Glomerular endothelial cell (primary cell): ENCODE measurements around the gene GALNT18. TPM values are rescaled to one million over a fixed set of nuclear protein-coding genes. Genes with fewer than 3 reads are reported as not detected.

Experiments used
- DNase-seq: peaks from one replicate; pipeline ENCODE4 v3.0.0-alpha.2; 2011; ENCODE audit warnings: low read depth, low spot score; ENCODE audit errors: extremely low read depth
- total RNA-seq: library from RNA; depleted of rRNA; stranded (reverse); fragments of >200 nt; gene quantifications from 2 replicates; pipeline ENCODE4 v1.2.3, GENCODE V29; 2015

GALNT18 gene
- total RNA-seq = 21.4 and 101 TPM in 2 replicates

GRCh38 chr11:11621573-11622339, at the start of gene GALNT18:
Gene GALNT18, minus strand, starts transcription at chr11:11622005.
- peak; percentile 14 for DNase-seq

GRCh38 chr11:11670574-11670973, 48.8 kb upstream of the GALNT18 start:
- DNase-seq = no peak

- no peak for DNase-seq
Measured at GRCh38 chr11:11669233-11669846, 47.5 kb upstream of the GALNT18 start.

- no peak for DNase-seq
Measured at GRCh38 chr11:11668781-11669180, 47.0 kb upstream of the GALNT18 start.

DNA sequence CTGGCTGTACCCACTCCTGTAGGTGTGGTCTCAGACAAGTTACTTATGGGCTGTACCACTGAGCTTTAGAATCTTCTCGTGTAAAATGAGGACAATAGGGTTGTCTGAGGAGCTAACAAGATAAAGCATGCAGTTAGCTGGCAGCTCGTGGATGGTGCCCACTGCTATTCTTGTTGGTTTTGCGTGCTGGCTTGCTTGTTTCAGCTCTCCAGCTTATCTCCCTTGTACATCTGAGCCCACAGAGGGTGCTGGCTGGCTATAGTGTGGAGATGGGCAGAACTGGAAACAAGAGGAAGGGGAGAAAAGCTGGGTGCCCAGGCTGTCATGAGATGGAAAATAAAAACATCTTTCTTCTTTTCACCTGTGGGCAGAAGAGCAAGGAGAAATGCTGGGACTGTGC, 46.5 kb upstream of the GALNT18 start:
- DNase-seq = no peak

- no peak for DNase-seq
Measured at GRCh38 chr11:11667056-11667455, 45.3 kb upstream of the GALNT18 start.

- DNase-seq = no peak
Measured at GRCh38 chr11:11665407-11665806, 43.6 kb upstream of the GALNT18 start.

DNA sequence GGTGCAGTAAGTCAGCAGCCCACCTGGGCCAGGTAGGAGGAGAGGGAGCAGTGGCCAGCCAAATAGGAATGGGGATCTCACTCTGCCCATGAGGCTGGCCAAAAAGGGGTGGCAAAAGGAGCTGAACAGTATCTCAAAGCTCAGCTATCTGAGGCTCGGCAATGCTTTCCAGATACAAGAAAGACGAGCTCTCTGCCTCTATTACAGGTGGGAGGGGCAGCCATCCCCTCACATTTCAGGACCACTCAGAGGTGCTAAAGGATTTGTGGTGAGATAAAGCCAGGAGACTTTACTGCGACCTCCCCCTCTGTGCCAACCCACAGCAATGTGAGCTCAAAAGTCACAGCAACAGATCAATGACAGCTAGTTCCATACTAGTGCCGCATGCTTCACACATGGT, 42.1 kb upstream of the GALNT18 start:
- no peak for DNase-seq

- DNase-seq = no peak
Measured at GRCh38 chr11:11662578-11662977, 40.8 kb upstream of the GALNT18 start.

DNA sequence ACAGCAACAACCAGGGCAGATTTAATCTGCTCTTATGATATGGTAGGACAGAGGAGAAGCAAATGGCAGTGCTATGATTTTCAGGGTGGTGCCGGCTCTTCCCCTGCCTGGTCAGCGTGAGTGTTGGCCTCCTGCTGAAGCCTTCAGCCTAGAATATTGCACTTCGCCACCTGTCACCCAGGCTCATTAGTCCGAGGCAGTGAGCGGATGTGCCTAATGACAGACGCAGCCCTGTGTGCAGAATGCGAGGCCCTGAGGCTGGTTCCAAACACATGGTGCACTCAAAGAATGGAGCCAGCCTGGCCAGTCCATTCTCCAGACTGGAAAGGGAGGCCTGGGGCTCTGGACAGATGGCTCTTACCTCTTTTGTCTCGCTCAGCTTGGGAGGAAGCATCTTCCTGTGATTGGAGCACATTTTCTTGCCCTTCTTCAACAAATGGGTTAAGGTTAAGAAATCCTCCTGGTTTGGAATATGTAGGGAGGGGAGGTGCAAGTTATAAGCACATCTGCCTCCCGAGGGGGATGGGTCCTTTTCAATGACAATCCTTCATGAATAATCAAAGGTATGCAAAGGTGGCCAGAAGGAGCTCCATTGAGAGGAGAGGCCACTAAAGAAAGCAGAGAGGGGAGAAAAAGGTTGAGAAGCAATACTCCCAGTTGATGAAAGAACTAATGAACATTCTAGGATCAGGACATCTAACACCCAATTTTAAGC, 39.7 kb upstream of the GALNT18 start:
- DNase-seq = no peak

GRCh38 chr11:11660363-11660740, 38.5 kb upstream of the GALNT18 start:
- no peak for DNase-seq

DNA sequence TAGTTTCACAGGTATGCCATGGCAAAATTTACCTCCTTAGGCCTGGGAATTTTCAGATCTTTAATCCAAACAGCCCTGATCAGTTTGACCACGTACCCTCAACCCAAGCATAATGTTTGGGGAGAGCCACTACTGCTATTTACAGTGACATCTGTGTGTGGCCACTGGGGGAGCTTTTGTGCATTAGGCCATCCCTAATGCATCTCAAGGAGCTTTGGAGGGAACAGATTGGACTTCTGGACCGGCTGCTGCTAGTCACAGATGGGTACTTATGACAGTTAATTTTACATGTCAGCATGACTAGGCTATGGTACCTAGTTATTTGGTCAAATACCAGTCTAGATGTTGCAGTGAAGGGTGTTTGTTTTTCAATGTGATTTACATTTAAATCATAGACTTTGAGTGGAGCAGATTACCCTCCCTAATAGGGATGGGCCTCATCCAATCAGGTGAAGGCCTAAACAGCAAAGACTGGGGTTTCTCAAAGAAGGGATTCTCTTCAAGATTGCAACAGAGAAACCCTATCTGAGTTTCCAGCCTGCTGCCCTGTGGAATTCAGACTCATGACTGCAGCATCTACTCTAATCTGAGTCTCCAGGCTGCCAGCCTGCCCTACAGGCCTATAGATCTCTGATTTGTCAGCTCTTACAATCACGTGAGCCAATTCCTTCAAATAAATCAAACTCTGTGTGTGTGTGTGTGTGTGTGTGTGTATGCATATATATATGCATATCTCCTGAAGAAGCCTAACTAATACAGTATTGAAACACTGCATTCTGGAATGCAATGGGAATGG, 38.0 kb upstream of the GALNT18 start:
- no peak for DNase-seq

DNA sequence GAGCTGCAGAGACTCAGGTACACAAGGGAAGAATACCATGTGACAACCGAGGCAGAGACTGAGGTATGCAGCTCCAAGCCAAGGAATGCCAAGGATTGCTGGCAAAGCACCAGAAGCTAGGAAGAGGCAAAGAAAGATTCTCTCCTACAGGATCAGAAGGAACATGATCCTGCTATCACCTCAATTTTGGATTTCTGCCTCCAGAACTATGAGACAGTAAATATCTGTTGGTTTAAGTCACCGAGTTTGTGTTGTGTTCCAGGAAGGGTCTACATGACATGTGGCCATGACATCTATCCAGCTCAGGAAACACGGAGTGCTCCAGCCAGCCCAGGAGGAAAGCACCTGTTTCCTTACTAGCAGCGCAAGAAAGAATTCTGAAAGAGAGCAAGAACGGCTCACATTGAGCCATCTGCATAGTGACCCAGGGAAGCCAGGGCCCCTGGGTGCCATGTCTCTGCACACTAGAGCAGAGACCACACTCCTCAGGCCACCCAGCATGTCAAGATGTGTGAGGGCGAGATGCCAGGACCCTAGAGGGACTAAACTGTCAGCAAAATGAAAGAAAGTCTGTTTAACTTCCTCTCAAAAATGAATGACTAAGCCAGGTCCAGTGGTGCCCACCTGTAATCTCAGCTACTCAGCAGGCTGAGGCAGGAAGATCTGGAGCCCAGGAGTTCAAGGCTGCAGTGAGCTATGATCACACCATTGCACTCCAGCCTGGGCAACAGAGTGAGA, 35.6 kb upstream of the GALNT18 start:
- no peak for DNase-seq

DNA sequence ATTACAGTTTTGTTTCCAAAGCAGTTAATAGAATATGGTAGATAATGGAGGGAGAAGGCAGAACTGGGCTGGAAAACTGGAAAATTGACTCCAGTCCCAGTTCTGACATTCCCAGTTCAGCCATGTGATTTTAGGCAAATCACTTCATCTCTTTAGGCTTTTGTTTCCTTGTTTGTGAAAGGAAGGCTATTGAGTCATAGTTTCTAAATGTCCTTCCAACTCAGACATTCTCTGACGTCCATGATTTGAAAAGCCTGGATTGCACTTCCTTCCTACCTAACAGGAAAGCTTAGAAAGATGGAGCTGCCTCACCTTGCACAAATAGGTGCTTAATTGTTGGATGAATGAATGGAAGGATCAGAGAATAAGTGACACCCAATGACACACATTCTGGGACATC, 19.8 kb upstream of the GALNT18 start:
- no peak for DNase-seq

GRCh38 chr11:11640996-11641395, 19.2 kb upstream of the GALNT18 start:
- no peak for DNase-seq

- DNase-seq = no peak
Measured at GRCh38 chr11:11640152-11640551, 18.3 kb upstream of the GALNT18 start.

DNA sequence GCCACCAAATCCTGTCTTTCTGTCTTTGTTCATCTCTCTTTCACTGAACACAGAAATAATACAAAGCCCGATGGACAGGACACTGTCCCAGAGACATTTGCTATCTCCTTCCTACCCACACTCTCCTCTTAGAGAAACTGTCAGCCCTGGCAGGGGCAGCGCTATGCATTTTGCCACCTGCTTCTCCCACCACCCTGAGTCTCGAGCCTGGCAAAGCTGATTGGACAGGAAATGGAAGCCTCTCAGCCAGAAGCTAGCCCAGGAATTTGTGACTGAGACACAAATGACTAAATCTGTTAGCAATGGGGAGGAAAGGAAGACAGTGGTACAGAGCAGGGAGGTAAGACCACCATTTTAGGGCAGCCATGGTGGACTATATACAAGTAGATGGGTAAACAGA, 14.9 kb upstream of the GALNT18 start:
- DNase-seq = no peak

GRCh38 chr11:11635443-11635842, 13.6 kb upstream of the GALNT18 start:
- no peak for DNase-seq

DNA sequence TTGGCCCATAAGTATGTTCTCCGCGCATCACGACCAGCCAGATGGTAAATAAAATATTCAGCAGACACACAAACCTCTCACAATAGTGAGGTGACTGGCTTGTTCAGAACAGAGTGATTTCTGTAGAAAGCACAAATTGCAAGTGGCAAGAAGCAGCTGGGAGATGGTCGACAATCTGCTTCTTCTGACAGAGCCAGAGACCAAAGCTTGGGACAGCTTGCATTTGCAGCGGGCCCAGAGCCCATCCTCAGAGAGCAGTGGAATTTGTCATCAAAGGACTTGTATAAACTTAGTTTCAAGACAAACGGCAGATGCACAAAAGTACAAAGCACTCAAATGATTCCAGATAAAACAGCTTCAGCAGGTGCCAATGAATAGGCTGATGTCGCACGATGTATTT, 7.6 kb upstream of the GALNT18 start:
- DNase-seq = no peak

GRCh38 chr11:11628651-11629050, 6.8 kb upstream of the GALNT18 start:
- no peak for DNase-seq
